GM23338 (cell line): Measurements from ENCODE around the gene MRPS31. TPM values are rescaled to one million over a fixed set of nuclear protein-coding genes. Genes with fewer than 3 reads are reported as not detected.

ENCODE experiments used
- ATAC-seq: fragments of 200-7000 bp; cut with Tn5 transposase; 3 replicates; pipeline ENCODE4 v1.9.1; 2020
- DNase-seq: peaks from one replicate; pipeline ENCODE4 v3.0.0-alpha.2; 2015; ENCODE audit warnings: low spot score
- H2AFZ ChIP-seq: fragments of 200-600 bp; sonication (generic); 2 replicates; pipeline ENCODE4 v1.8.0; 2016; ENCODE audit warnings: antibody characterized with exemption, mild to moderate bottlenecking, moderate library complexity
- H3F3A ChIP-seq: fragments of 200-600 bp; sonication (generic); replicated peaks from 2 replicates; pipeline ENCODE4 v1.8.0; 2017; ENCODE audit warnings: antibody characterized with exemption, mixed run types, low read depth
- H3K27ac ChIP-seq: fragments of 200-600 bp; sonication (generic); 2 replicates; pipeline ENCODE4 v1.6.1; 2016; ENCODE audit warnings: low read depth
- H3K27me3 ChIP-seq: fragments of 200-600 bp; sonication (generic); 2 replicates; pipeline ENCODE4 v1.8.0; 2016; ENCODE audit warnings: mild to moderate bottlenecking, mixed run types, moderate library complexity; ENCODE audit not compliant: insufficient read depth
- H3K36me3 ChIP-seq: fragments of 200-600 bp; sonication (generic); 2 replicates; pipeline ENCODE4 v1.8.0; 2016; ENCODE audit warnings: mild to moderate bottlenecking; ENCODE audit not compliant: insufficient read depth
- H3K4me1 ChIP-seq: fragments of 200-600 bp; sonication (generic); 2 replicates; pipeline ENCODE4 v1.8.0; 2016; ENCODE audit warnings: mild to moderate bottlenecking, moderate library complexity; ENCODE audit not compliant: insufficient read depth
- H3K4me2 ChIP-seq: fragments of 200-600 bp; sonication (generic); 2 replicates; pipeline ENCODE4 v1.7.1; 2017; ENCODE audit warnings: mixed run types
- H3K4me3 ChIP-seq: fragments of 200-600 bp; sonication (generic); 2 replicates; pipeline ENCODE4 v1.6.1; 2016; ENCODE audit warnings: mixed run types
- H3K79me2 ChIP-seq: fragments of 200-600 bp; sonication (generic); replicated peaks from 2 replicates; pipeline ENCODE4 v1.8.0; 2017; ENCODE audit warnings: mild to moderate bottlenecking; ENCODE audit not compliant: insufficient read depth
- H3K9me2 ChIP-seq: fragments of 200-600 bp; sonication (generic); 2 replicates; pipeline ENCODE4 v1.8.0; 2017; ENCODE audit not compliant: insufficient read depth
- H4K20me1 ChIP-seq: fragments of 200-600 bp; sonication (generic); replicated peaks from 2 replicates; pipeline ENCODE4 v1.8.0; 2017; ENCODE audit warnings: mild to moderate bottlenecking; ENCODE audit not compliant: insufficient read depth
- H3K27ac Mint-ChIP-seq: 2 replicates; pipeline ENCODE4 v1.8.0; 2020; ENCODE audit warnings: inconsistent platforms, mild to moderate bottlenecking, moderate library complexity, mixed read lengths
- H3K27me3 Mint-ChIP-seq: 3 replicates; pipeline ENCODE4 v1.8.0; 2022; ENCODE audit warnings: low read depth, mild to moderate bottlenecking, moderate library complexity, mixed read lengths, inconsistent platforms; ENCODE audit not compliant: insufficient read depth, poor library complexity
- H3K36me3 Mint-ChIP-seq: 3 replicates; pipeline ENCODE4 v1.8.0; 2021; ENCODE audit warnings: low read depth, mild to moderate bottlenecking, inconsistent platforms, moderate library complexity, mixed read lengths
- H3K4me1 Mint-ChIP-seq: 3 replicates; pipeline ENCODE4 v1.8.0; 2020; ENCODE audit warnings: mild to moderate bottlenecking, inconsistent platforms, mixed read lengths
- H3K4me3 Mint-ChIP-seq: 3 replicates; pipeline ENCODE4 v1.8.0; 2021; ENCODE audit warnings: moderate library complexity, mild to moderate bottlenecking, inconsistent platforms, mixed read lengths
- H3K9me3 Mint-ChIP-seq: 3 replicates; pipeline ENCODE4 v1.8.0; 2020; ENCODE audit warnings: moderate library complexity, mild to moderate bottlenecking, inconsistent platforms, mixed read lengths
- CREB1 ChIP-seq: fragments of 250-450 bp; sonication (Bioruptor Pico); IDR thresholded peaks from 2 replicates; pipeline ENCODE4 v1.5.0; 2020; ENCODE audit warnings: low read depth, mild to moderate bottlenecking, moderate library complexity
- JUNB ChIP-seq: IDR thresholded peaks from one replicate; pipeline ENCODE4 v1.6.1; 2016; ENCODE audit warnings: antibody characterized with exemption; ENCODE audit not compliant: unreplicated experiment
- NANOG ChIP-seq: IDR thresholded peaks from 2 replicates; pipeline ENCODE4 v1.6.1; 2016; ENCODE audit warnings: antibody characterized with exemption, borderline replicate concordance
- POLR2AphosphoS5 ChIP-seq: IDR thresholded peaks from 2 replicates; pipeline ENCODE4 v1.6.1; 2016; ENCODE audit warnings: antibody characterized with exemption, low read depth
- REST ChIP-seq: IDR thresholded peaks from one replicate; pipeline ENCODE4 v1.6.1; 2018; ENCODE audit warnings: antibody characterized with exemption; ENCODE audit not compliant: unreplicated experiment
- STAT1 ChIP-seq: IDR thresholded peaks from one replicate; pipeline ENCODE4 v1.6.1; 2016; ENCODE audit warnings: antibody characterized with exemption; ENCODE audit not compliant: unreplicated experiment
- ZNF331 ChIP-seq: fragments of 250-450 bp; sonication (Bioruptor Pico); IDR thresholded peaks from 2 replicates; pipeline ENCODE4 v1.5.0; 2020; ENCODE audit warnings: low read depth, mild to moderate bottlenecking, moderate library complexity
- polyA plus RNA-seq: library from polyadenylated mRNA; unstranded; fragments of >200 nt; fragmentation: Nextera tagmentation; extraction: Ambion mirVana; gene quantifications from 2 replicates; pipeline ENCODE4 v1.2.1, GENCODE V29; 2016
- total RNA-seq: library from RNA; depleted of rRNA; stranded (reverse); fragments of >200 nt; shearing (Covaris generic); gene quantifications from 2 replicates; pipeline ENCODE4 v1.2.3, GENCODE V29; 2014
- TF ChIP-seq, protein P1 (sequence below), 2 experiments: fragments of 200-600 bp in 1 of 2; sonication (generic) in 1 of 2; conservative IDR thresholded peaks; 2 replicates each; pipeline versions ENCODE4 v1.5.1 to v1.6.1; 2016 to 2017; ENCODE audit warnings: antibody characterized with exemption in 2 of 2, low read depth in 2 of 2, mild to moderate bottlenecking in 2 of 2, moderate library complexity in 1 of 2
- TF ChIP-seq, protein P2 (sequence below): IDR thresholded peaks from 2 replicates; pipeline ENCODE4 v1.6.1; 2016; ENCODE audit warnings: antibody characterized with exemption

MRPS31 gene
- total and polyA plus RNA-seq, 2 experiments from 2014 or later: 26.8 to 62.7 TPM

DNA sequence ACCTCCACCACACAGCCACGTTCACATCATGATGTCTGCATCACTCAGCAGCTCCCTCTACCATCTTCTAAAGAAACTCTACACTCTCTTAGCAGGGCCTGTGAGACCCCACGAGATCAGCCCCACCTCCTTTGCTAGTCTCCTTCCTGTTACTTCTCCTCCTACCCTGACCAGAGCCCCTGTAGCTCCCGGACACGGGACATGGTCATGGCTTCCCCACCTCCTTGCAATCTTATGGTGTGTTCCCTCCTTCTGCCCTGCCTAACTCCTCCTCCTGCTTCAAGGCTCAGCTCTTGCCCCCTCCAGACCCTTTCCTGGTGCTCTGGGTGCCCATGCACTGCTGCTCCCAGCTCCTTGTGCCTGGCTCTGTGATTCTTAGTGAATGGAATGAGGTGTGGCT, 8.1 kb upstream of the MRPS31 start:
- Histone ChIP-seq H3K9me2 (no peaks in the 10 kb centered on the region), H3K27me3 (no peaks in the 10 kb centered on the region), H3K4me2 (no peak overlapping the region), H3K79me2 (no peaks in the 10 kb centered on the region), H4K20me1 (no peaks in the 10 kb centered on the region), H3K27ac (no peak overlapping the region), H2AFZ (no peak overlapping the region), H3K4me3 (no peak overlapping the region), H3F3A (no peaks in the 10 kb centered on the region), H3K4me1 (no peaks in the 10 kb centered on the region), H3K36me3 (no peaks in the 10 kb centered on the region)
- H3K4me3 Mint-ChIP-seq: no peak overlapping the region; the same call in 2 of the 3 replicates
- H3K9me3 Mint-ChIP-seq: no peaks in the 10 kb centered on the region
- no peaks in the 10 kb centered on the region for H3K27me3 Mint-ChIP-seq
- DNase-seq (peak; percentile 21), ATAC-seq (no peak; the same call in 2 of the 3 replicates)
- peaks cover 13% of the 10 kb centered on the region for H3K4me1 Mint-ChIP-seq
- TF ChIP-seq, protein P1, sequence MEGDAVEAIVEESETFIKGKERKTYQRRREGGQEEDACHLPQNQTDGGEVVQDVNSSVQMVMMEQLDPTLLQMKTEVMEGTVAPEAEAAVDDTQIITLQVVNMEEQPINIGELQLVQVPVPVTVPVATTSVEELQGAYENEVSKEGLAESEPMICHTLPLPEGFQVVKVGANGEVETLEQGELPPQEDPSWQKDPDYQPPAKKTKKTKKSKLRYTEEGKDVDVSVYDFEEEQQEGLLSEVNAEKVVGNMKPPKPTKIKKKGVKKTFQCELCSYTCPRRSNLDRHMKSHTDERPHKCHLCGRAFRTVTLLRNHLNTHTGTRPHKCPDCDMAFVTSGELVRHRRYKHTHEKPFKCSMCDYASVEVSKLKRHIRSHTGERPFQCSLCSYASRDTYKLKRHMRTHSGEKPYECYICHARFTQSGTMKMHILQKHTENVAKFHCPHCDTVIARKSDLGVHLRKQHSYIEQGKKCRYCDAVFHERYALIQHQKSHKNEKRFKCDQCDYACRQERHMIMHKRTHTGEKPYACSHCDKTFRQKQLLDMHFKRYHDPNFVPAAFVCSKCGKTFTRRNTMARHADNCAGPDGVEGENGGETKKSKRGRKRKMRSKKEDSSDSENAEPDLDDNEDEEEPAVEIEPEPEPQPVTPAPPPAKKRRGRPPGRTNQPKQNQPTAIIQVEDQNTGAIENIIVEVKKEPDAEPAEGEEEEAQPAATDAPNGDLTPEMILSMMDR (conservative IDR thresholded peaks at IDR 0.05; ENCODE audit: low read depth in 2 of 2): peak in 1 of 2 experiments; percentile 34; a peak in 2 of 4 replicates
- TF ChIP-seq NANOG: no peak
- no peaks in the 10 kb centered on the region; the same call in 2 of the 3 replicates for H3K36me3 Mint-ChIP-seq
- H3K27ac Mint-ChIP-seq: no peak overlapping the region

GRCh38 chr13:40777809-40778175, 6.8 kb upstream of the MRPS31 start:
- no peaks in the 10 kb centered on the region for H3K36me3 ChIP-seq
- peak overlapping the region; percentile 72; the same call in 1 of the 2 replicates for H2AFZ ChIP-seq
- DNase-seq (no peak), ATAC-seq (peak; percentile 13; the same call in 1 of the 3 replicates)
- H3K4me2 ChIP-seq: no peak overlapping the region
- no peaks in the 10 kb centered on the region for H3F3A ChIP-seq
- Mint-ChIP-seq H3K4me3 (peak overlapping the region; percentile 45; the same call in 1 of the 3 replicates), H3K27ac (no peak overlapping the region), H3K4me1 (peaks cover 13% of the 10 kb centered on the region), H3K9me3 (no peaks in the 10 kb centered on the region), H3K27me3 (no peaks in the 10 kb centered on the region), H3K36me3 (no peaks in the 10 kb centered on the region; the same call in 2 of the 3 replicates)
- no peaks in the 10 kb centered on the region for H3K79me2 ChIP-seq
- no peaks in the 10 kb centered on the region for H3K4me1 ChIP-seq
- no peak overlapping the region for H3K4me3 ChIP-seq
- no peaks in the 10 kb centered on the region for H3K27me3 ChIP-seq
- H4K20me1 ChIP-seq: no peaks in the 10 kb centered on the region
- no peaks in the 10 kb centered on the region for H3K9me2 ChIP-seq
- H3K27ac ChIP-seq: no peak overlapping the region
- TF ChIP-seq, protein P2, sequence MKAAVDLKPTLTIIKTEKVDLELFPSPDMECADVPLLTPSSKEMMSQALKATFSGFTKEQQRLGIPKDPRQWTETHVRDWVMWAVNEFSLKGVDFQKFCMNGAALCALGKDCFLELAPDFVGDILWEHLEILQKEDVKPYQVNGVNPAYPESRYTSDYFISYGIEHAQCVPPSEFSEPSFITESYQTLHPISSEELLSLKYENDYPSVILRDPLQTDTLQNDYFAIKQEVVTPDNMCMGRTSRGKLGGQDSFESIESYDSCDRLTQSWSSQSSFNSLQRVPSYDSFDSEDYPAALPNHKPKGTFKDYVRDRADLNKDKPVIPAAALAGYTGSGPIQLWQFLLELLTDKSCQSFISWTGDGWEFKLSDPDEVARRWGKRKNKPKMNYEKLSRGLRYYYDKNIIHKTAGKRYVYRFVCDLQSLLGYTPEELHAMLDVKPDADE: no peak
- no peak for TF ChIP-seq NANOG
- no peak for TF ChIP-seq POLR2AphosphoS5
- TF ChIP-seq ZNF331 (CRISPR knock-in tag): no peak
- TF ChIP-seq CREB1 (CRISPR knock-in tag): no peak
- no peak for TF ChIP-seq REST
- TF ChIP-seq STAT1: no peak
- no peak for TF ChIP-seq JUNB
